Vagina (tissue), 2 donors: Measurements from ENCODE around the gene HTR1A.

Experiments used
- CTCF ChIP-seq, 3 experiments: fragments of 450-650 bp in 2 of 3; fragments of 200-600 bp in 1 of 3; sonication (generic) in 1 of 3; IDR thresholded peaks; one replicate each; pipeline ENCODE4 v1.5.1; 2017 to 2019; ENCODE audit warnings: antibody characterized with exemption in 3 of 3, mild to moderate bottlenecking in 2 of 3, moderate library complexity in 2 of 3
- POLR2A ChIP-seq, 2 donors: fragments of 450-650 bp; IDR thresholded peaks; one replicate each; pipeline ENCODE4 v1.6.1; 2017; ENCODE audit warnings: antibody characterized with exemption in 2 of 2, mild to moderate bottlenecking in 2 of 2, moderate library complexity in 2 of 2

- TF ChIP-seq CTCF (IDR thresholded peaks at IDR 0.05) (no peak), POLR2A (IDR thresholded peaks at IDR 0.05) (no peak)
Observed at GRCh38 chr5:63928451-63928850, 33.8 kb downstream of the HTR1A start.
